ENCODE results near the gene ABCB4. TPM values are rescaled to one million over a fixed set of nuclear protein-coding genes. Genes with fewer than 3 reads are reported as not detected.
A peak's percentile ranks its signal among the peaks of the same experiment; 100 is the strongest.

ABCB4 gene
- total and polyA plus RNA-seq, 8 donors = 0.11 to 2.1 (median 0.22) TPM

DNA sequence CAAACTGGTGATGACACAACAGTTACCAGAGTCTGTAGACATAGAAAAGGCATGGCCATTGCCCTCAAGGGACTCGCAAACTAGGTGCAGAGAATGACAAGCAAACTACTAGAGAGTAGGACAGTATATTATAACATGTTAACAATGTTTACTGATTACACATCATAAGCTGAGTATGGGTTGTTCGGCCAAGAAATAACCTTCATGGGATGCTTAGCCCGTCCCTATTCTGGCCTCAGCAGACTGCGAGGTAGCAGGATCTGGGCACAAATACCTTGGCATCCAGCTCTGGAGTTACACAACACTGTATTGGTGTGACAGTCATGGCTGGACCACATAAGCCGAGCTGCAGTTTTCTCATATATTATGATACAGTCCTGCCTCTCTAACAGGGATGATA is 51.4 kb downstream of the ABCB4 start:
- H3K27me3 ChIP-seq = no peaks in the 10 kb centered on the region
- no peaks in the 10 kb centered on the region for H3K36me3 ChIP-seq
- H3K9me3 ChIP-seq = no peaks in the 10 kb centered on the region
- DNase-seq = no peak
- TF ChIP-seq CTCF (IDR thresholded peaks at IDR 0.05) = no peak
- H3K4me3 ChIP-seq = no peak overlapping the region
- FAIRE-seq = no peak
- 60 to 82% methylated on average over 5 of the region's 5 CpGs for WGBS, 2 donors
- no peaks in the 10 kb centered on the region for H3K4me1 ChIP-seq
- intact Hi-C loops (cut with DNase I) = no loop called here
- no peak overlapping the region for H3K27ac ChIP-seq
- no peak for ATAC-seq

- FAIRE-seq (no peak), ATAC-seq (no peak), DNase-seq (no peak)
- Histone ChIP-seq H3K27me3 (no peaks in the 10 kb centered on the region), H3K27ac (no peak overlapping the region), H3K36me3 (no peaks in the 10 kb centered on the region), H3K9me3 (no peaks in the 10 kb centered on the region), H3K4me3 (no peak overlapping the region), H3K4me1 (no peaks in the 10 kb centered on the region)
- TF ChIP-seq CTCF (IDR thresholded peaks at IDR 0.05) = no peak
- 71 to 82% methylated on average over 4 of the region's 4 CpGs for WGBS, 2 donors
- intact Hi-C loops (cut with DNase I) = no loop called here
Observed at GRCh38 chr7:87420173-87420572, 55.3 kb downstream of the ABCB4 start.

DNA sequence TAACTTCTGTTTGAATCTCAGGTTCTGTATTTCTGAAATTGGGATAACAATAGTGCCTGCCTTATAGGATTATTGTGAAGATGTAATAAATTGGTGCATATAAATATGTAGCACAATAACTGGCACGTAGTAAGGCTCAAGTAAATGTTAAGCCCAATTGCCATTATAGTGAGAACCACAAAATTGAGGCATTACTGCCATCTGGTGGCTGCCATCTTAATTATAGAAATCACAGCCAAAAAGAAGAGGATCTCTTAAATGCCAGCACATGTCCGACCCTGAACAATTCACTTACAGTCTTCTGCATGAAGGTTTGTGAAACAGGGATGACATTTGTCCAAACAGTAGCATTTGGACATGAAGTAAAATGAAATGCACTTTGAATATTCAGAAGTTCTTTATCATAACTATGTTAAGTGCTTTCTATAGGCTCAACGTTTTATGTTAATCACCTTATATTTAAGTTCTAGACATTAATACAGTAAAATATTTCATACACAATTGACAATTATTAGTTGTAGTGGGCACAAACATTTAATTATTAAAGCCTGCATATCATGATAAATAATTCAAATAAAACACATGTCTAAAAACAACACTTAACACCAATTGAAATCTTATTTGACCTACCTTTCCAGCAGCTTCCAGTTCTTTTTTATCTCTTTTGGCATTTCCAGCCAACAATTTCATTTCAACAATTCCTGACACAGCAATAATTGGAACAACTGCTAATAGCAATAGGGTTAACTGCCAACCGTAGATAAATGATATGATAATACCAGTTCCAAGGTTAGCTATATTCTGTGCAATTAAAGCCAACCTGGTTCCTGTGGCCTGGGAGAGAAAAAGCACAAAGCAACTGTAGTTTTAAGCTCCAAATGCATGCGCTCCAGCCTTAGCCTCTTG is 58.5 kb downstream of the ABCB4 start:
- no peak overlapping the region for H3K4me3 ChIP-seq
- H3K9me3 ChIP-seq = no peaks in the 10 kb centered on the region
- no peaks in the 10 kb centered on the region for H3K27me3 ChIP-seq
- DNase-seq (peak in 4 of 6 donors; percentile 16 to 55 (median 25)), FAIRE-seq (no peak), ATAC-seq (peak in 3 of 4 donors; percentile 69 to 78 (median 75))
- no peak overlapping the region for H3K27ac ChIP-seq
- TF ChIP-seq CTCF (IDR thresholded peaks at IDR 0.05) = peak; percentile 29 to 60 (median 40)
- intact Hi-C loops (cut with DNase I) = loop anchor here (5.0 to 10.0 kb wide), 2 partner anchors 102 to 105 kb away; no protein-coding TSS in a partner anchor
- no peaks in the 10 kb centered on the region for H3K4me1 ChIP-seq
- 27 to 30% methylated on average over 5 of the region's 5 CpGs for WGBS, 2 donors
- no peaks in the 10 kb centered on the region for H3K36me3 ChIP-seq

- no peak overlapping the region for H3K27ac ChIP-seq
- no peak overlapping the region for H3K4me3 ChIP-seq
- DNase-seq (no peak), FAIRE-seq (no peak), ATAC-seq (no peak)
- H3K36me3 ChIP-seq = no peaks in the 10 kb centered on the region
- WGBS, 2 donors = 49 to 53% methylated on average over 2 of the region's 2 CpGs
- intact Hi-C loops (cut with DNase I) = loop anchor here (5.0 to 10.0 kb wide), 2 partner anchors 100 to 102 kb away; no protein-coding TSS in a partner anchor
- H3K9me3 ChIP-seq = no peaks in the 10 kb centered on the region
- no peak for TF ChIP-seq CTCF (IDR thresholded peaks at IDR 0.05)
- H3K4me1 ChIP-seq = no peaks in the 10 kb centered on the region
- H3K27me3 ChIP-seq = no peaks in the 10 kb centered on the region
Observed at GRCh38 chr7:87414794-87415188, 60.7 kb downstream of the ABCB4 start.
